DND-41 (cell line): ENCODE data around the gene RBM20.

Source experiments
- ATAC-seq: fragments of 200-7000 bp; cut with Tn5 transposase; 3 replicates; pipeline ENCODE4 v1.9.1; 2021; ENCODE audit warnings: low read depth; ENCODE audit not compliant: insufficient read depth
- DNase-seq: peaks from one replicate; pipeline ENCODE4 v3.0.0-alpha.2; 2020
- H2AFZ ChIP-seq: 2 replicates; pipeline ENCODE4 v1.6.0; 2012; ENCODE audit warnings: low read depth, low read length
- H3K27ac ChIP-seq: 2 replicates; pipeline ENCODE4 v1.5.1; 2012; ENCODE audit warnings: low read length, inconsistent platforms
- H3K27me3 ChIP-seq: fragments of 200-600 bp; sonication (generic); 2 replicates; pipeline ENCODE4 v1.6.0; 2012; ENCODE audit warnings: low read length, mild to moderate bottlenecking, inconsistent platforms; ENCODE audit not compliant: insufficient read depth, poor library complexity
- H3K36me3 ChIP-seq: 2 replicates; pipeline ENCODE4 v1.5.1; 2012; ENCODE audit warnings: low read length, inconsistent platforms; ENCODE audit not compliant: insufficient read depth
- H3K4me1 ChIP-seq: 2 replicates; pipeline ENCODE4 v1.5.1; 2012; ENCODE audit warnings: mild to moderate bottlenecking, low read length; ENCODE audit not compliant: insufficient read depth
- H3K4me2 ChIP-seq: 2 replicates; pipeline ENCODE4 v1.6.0; 2012; ENCODE audit warnings: mild to moderate bottlenecking, moderate library complexity, low read length, inconsistent platforms; ENCODE audit not compliant: insufficient read depth
- H3K4me3 ChIP-seq, 2 experiments: fragments of 200-600 bp in 1 of 2; shearing (Covaris generic) in 1 of 2; 2 replicates each; pipeline ENCODE4 v1.5.1; 2012 to 2016; ENCODE audit warnings: inconsistent platforms in 2 of 2, low read length in 2 of 2, mild to moderate bottlenecking in 2 of 2, low read depth in 1 of 2, moderate library complexity in 1 of 2
- H3K79me2 ChIP-seq: 2 replicates; pipeline ENCODE4 v1.6.0; 2012; ENCODE audit warnings: low read length, inconsistent platforms; ENCODE audit not compliant: insufficient read depth
- H3K9ac ChIP-seq: 2 replicates; pipeline ENCODE4 v1.6.0; 2012; ENCODE audit warnings: low read depth, mild to moderate bottlenecking, inconsistent platforms, low read length, moderate library complexity
- H3K9me3 ChIP-seq: 2 replicates; pipeline ENCODE4 v1.5.1; 2012; ENCODE audit warnings: low read length, moderate library complexity, mild to moderate bottlenecking, inconsistent platforms; ENCODE audit not compliant: insufficient read depth, severe bottlenecking
- H4K20me1 ChIP-seq: 2 replicates; pipeline ENCODE4 v1.6.0; 2012; ENCODE audit warnings: low read length; ENCODE audit not compliant: insufficient read depth
- CTCF ChIP-seq: IDR thresholded peaks from 2 replicates; pipeline ENCODE4 v1.5.1; 2012; ENCODE audit warnings: borderline replicate concordance, low read length, moderate library complexity, mild to moderate bottlenecking; ENCODE audit not compliant: poor library complexity, severe bottlenecking; ENCODE audit errors: extremely low read depth
- EZH2 ChIP-seq: IDR thresholded peaks from 3 replicates; pipeline ENCODE4 v1.6.1; 2012; ENCODE audit warnings: borderline replicate concordance, low read depth, mild to moderate bottlenecking, moderate library complexity, low read length, inconsistent platforms; ENCODE audit not compliant: severe bottlenecking

RBM20 gene

GRCh38 chr10:110883924-110884323, 239.8 kb downstream of the RBM20 start:
- no peaks in the 10 kb centered on the region for H3K9me3 ChIP-seq
- no peak overlapping the region for H3K4me2 ChIP-seq
- H2AFZ ChIP-seq = no peak overlapping the region
- no peak overlapping the region for H3K4me3 ChIP-seq
- no peak overlapping the region for H3K9ac ChIP-seq
- ATAC-seq = no peak
- H3K27ac ChIP-seq = no peak overlapping the region
- H4K20me1 ChIP-seq = no peaks in the 10 kb centered on the region
- H3K79me2 ChIP-seq = no peaks in the 10 kb centered on the region
- H3K27me3 ChIP-seq = no peaks in the 10 kb centered on the region
- peaks cover 56% of the 10 kb centered on the region for H3K36me3 ChIP-seq
- DNase-seq = no peak
- no peaks in the 10 kb centered on the region for H3K4me1 ChIP-seq
- TF ChIP-seq CTCF (no peak), EZH2 (no peak)

GRCh38 chr10:110885932-110886674, 242.0 kb downstream of the RBM20 start:
- TF ChIP-seq EZH2 (no peak), CTCF (no peak)
- Histone ChIP-seq H3K79me2 (no peaks in the 10 kb centered on the region), H3K36me3 (peaks cover 67% of the 10 kb centered on the region), H3K9me3 (no peaks in the 10 kb centered on the region), H3K4me3 (no peak overlapping the region), H2AFZ (no peak overlapping the region), H4K20me1 (no peaks in the 10 kb centered on the region), H3K27ac (no peak overlapping the region), H3K9ac (no peak overlapping the region), H3K27me3 (no peaks in the 10 kb centered on the region), H3K4me2 (no peak overlapping the region), H3K4me1 (no peaks in the 10 kb centered on the region)
- no peak for DNase-seq
- ATAC-seq = no peak

GRCh38 chr10:110887560-110887959, 243.4 kb downstream of the RBM20 start:
- Histone ChIP-seq H3K4me3 (no peak overlapping the region), H3K4me2 (no peak overlapping the region), H2AFZ (no peak overlapping the region), H3K36me3 (peaks cover 58% of the 10 kb centered on the region), H3K79me2 (no peaks in the 10 kb centered on the region), H3K4me1 (no peaks in the 10 kb centered on the region), H3K27me3 (no peaks in the 10 kb centered on the region), H3K9ac (no peak overlapping the region), H4K20me1 (no peaks in the 10 kb centered on the region), H3K9me3 (no peaks in the 10 kb centered on the region), H3K27ac (no peak overlapping the region)
- no peak for DNase-seq
- no peak for TF ChIP-seq EZH2
- no peak for TF ChIP-seq CTCF
- ATAC-seq = no peak
